HG03025 (cell line): ENCODE results near the gene PSMD2.
A peak's percentile ranks its signal among the peaks of the same experiment; 100 is the strongest.

ENCODE experiments used
- ATAC-seq: cut with Tn5 transposase; IDR thresholded peaks from one replicate; pipeline ENCODE4 v1.9.1; 2021; ENCODE audit warnings: mild to moderate bottlenecking, moderate library complexity; ENCODE audit not compliant: unreplicated experiment, low FRiP score

The PSMD2 gene

GRCh38 chr3:184277366-184277765, 21.7 kb upstream of the PSMD2 start:
- ATAC-seq = no peak

- no peak for ATAC-seq
These were observed 16.1 kb upstream of the PSMD2 start for GRCh38 chr3:184282941-184283340.

GRCh38 chr3:184283681-184284080, 15.4 kb upstream of the PSMD2 start:
- ATAC-seq = no peak

GRCh38 chr3:184284696-184285095, 14.3 kb upstream of the PSMD2 start:
- ATAC-seq = no peak

- ATAC-seq = no peak
These were observed 9.6 kb upstream of the PSMD2 start for GRCh38 chr3:184289426-184289938.

GRCh38 chr3:184290331-184290730, 8.7 kb upstream of the PSMD2 start:
- ATAC-seq = no peak

GRCh38 chr3:184291044-184291737, 7.8 kb upstream of the PSMD2 start:
- ATAC-seq = no peak

GRCh38 chr3:184291738-184292445, 7.1 kb upstream of the PSMD2 start:
- no peak for ATAC-seq

- ATAC-seq = no peak
These were observed 3.3 kb upstream of the PSMD2 start for GRCh38 chr3:184295771-184296170.

- no peak for ATAC-seq
These were observed 2.4 kb upstream of the PSMD2 start for GRCh38 chr3:184296616-184297015.

GRCh38 chr3:184299488-184300377, 692 bp downstream of the PSMD2 start:
- ATAC-seq = no peak

- no peak for ATAC-seq
These were observed 1.3 kb downstream of the PSMD2 start for GRCh38 chr3:184300378-184300720.

GRCh38 chr3:184305577-184305976, 6.5 kb downstream of the PSMD2 start:
- ATAC-seq = no peak

GRCh38 chr3:184306341-184306972, 7.4 kb downstream of the PSMD2 start:
- ATAC-seq = no peak

- ATAC-seq = no peak
These were observed 8.9 kb downstream of the PSMD2 start for GRCh38 chr3:184307915-184308314.

GRCh38 chr3:184308744-184309143, 9.7 kb downstream of the PSMD2 start:
- no peak for ATAC-seq

GRCh38 chr3:184311633-184312032, 12.6 kb downstream of the PSMD2 start:
- ATAC-seq = no peak

GRCh38 chr3:184314363-184314699, 15.3 kb downstream of the PSMD2 start, which contains the start of gene EIF4G1:
Gene EIF4G1, plus strand, starts transcription at chr3:184314606. Its CDS starts 1,191 bp downstream, at chr3:184315797.
- ATAC-seq = peak; percentile 86

GRCh38 chr3:184314700-184315542, 15.9 kb downstream of the PSMD2 start:
- ATAC-seq = peak; percentile 30

- no peak for ATAC-seq
These were observed 16.5 kb downstream of the PSMD2 start for GRCh38 chr3:184315543-184315867.
